Smooth muscle cell (in vitro differentiated cells): ENCODE results near the gene C17orf67. TPM values are rescaled to one million over a fixed set of nuclear protein-coding genes. Genes with fewer than 3 reads are reported as not detected.
"Not testable (repeated sequence)": the region's sequence is repeated elsewhere in the genome, so short reads cannot be mapped to it uniquely, and the experiment has no call there.

Experiments used
- DNase-seq: peaks from one replicate; lab custom pipeline; 2025; ENCODE audit not compliant: unreplicated experiment; lab: John Stamatoyannopoulos, UW
- H2AFZ ChIP-seq: fragments of 200-600 bp; sonication (generic); 2 replicates; pipeline ENCODE4 v1.6.0; 2016; ENCODE audit warnings: antibody characterized with exemption, low read depth, mild to moderate bottlenecking
- H3F3A ChIP-seq: fragments of 200-600 bp; sonication (generic); 2 replicates; pipeline ENCODE4 v1.6.0; 2017; ENCODE audit warnings: antibody characterized with exemption, low read depth
- H3K27ac ChIP-seq: fragments of 200-600 bp; sonication (generic); 2 replicates; pipeline ENCODE4 v1.5.1; 2016; ENCODE audit warnings: low read depth, mild to moderate bottlenecking
- H3K27me3 ChIP-seq: fragments of 200-600 bp; sonication (generic); 2 replicates; pipeline ENCODE4 v1.6.1; 2016; ENCODE audit warnings: low read depth, mild to moderate bottlenecking
- H3K36me3 ChIP-seq: fragments of 200-600 bp; sonication (generic); 2 replicates; pipeline ENCODE4 v1.5.1; 2016; ENCODE audit warnings: low read depth
- H3K4me1 ChIP-seq: fragments of 200-600 bp; sonication (generic); 2 replicates; pipeline ENCODE4 v1.5.1; 2016; ENCODE audit warnings: low read depth
- H3K4me2 ChIP-seq: fragments of 200-600 bp; sonication (generic); 2 replicates; pipeline ENCODE4 v1.6.0; 2016; ENCODE audit warnings: mild to moderate bottlenecking
- H3K4me3 ChIP-seq: fragments of 200-600 bp; sonication (generic); 2 replicates; pipeline ENCODE4 v1.5.1; 2016; ENCODE audit warnings: mild to moderate bottlenecking
- H3K79me2 ChIP-seq: fragments of 200-600 bp; sonication (generic); 2 replicates; pipeline ENCODE4 v1.6.0; 2016; ENCODE audit warnings: low read depth, mild to moderate bottlenecking
- H3K9ac ChIP-seq: fragments of 200-600 bp; sonication (generic); 2 replicates; pipeline ENCODE4 v1.6.0; 2016; ENCODE audit warnings: low read depth
- H3K9me3 ChIP-seq: fragments of 200-600 bp; sonication (generic); replicated peaks from 2 replicates; pipeline ENCODE4 v1.5.1; 2016; ENCODE audit warnings: low read depth
- H4K20me1 ChIP-seq: fragments of 200-600 bp; sonication (generic); 2 replicates; pipeline ENCODE4 v1.6.0; 2016; ENCODE audit warnings: low read depth
- WGBS: methylation state at CpG from one replicate; pipeline ENCODE4 v1.1.7; 2016; ENCODE audit warnings: low lambda C conversion rate; 5-methylcytosine and 5-hydroxymethylcytosine counted together
- polyA plus RNA-seq: library from polyadenylated mRNA; unstranded; fragments of >200 nt; fragmentation: Nextera tagmentation; extraction: Ambion mirVana; gene quantifications from 2 replicates; pipeline ENCODE4 v1.2.1, GENCODE V29; 2016
- total RNA-seq: library from RNA; depleted of rRNA; stranded (reverse); fragments of >200 nt; gene quantifications from 2 replicates; pipeline ENCODE4 v1.2.3, GENCODE V29; 2014
- TF ChIP-seq, protein P1 (sequence below): fragments of 200-600 bp; sonication (generic); IDR thresholded peaks from 2 replicates; pipeline ENCODE4 v1.5.1; 2017; ENCODE audit warnings: borderline replicate concordance, mild to moderate bottlenecking, antibody characterized with exemption; ENCODE audit not compliant: insufficient read depth, poor library complexity, severe bottlenecking

C17orf67 gene
- total and polyA plus RNA-seq, 2 experiments from 2014 or later, result 0.47 TPM; not detected in 1

DNA sequence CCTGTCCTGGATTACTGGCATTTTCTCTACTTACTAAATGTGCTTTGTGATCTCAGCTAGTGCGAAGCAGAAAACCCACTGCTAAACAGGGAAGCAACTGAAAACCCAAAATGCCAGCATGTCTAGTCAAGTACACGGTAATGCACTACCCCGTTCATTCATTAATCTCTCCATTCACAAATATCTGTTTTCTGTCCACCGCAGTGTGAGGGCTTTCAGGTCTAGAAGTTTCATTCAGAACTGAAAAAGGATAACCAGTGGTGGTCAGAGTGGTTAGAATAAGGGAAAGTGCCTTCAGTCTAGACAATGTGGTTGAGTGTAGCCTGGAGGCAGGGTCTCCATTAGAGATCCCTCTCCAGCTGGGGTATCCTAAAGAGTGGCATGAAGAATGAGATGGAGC is 68.3 kb downstream of the C17orf67 start:
- H3K36me3 ChIP-seq, result no peaks in the 10 kb centered on the region
- no peak overlapping the region for H3K9ac ChIP-seq
- no peak overlapping the region for H3K4me3 ChIP-seq
- TF ChIP-seq, protein P1, sequence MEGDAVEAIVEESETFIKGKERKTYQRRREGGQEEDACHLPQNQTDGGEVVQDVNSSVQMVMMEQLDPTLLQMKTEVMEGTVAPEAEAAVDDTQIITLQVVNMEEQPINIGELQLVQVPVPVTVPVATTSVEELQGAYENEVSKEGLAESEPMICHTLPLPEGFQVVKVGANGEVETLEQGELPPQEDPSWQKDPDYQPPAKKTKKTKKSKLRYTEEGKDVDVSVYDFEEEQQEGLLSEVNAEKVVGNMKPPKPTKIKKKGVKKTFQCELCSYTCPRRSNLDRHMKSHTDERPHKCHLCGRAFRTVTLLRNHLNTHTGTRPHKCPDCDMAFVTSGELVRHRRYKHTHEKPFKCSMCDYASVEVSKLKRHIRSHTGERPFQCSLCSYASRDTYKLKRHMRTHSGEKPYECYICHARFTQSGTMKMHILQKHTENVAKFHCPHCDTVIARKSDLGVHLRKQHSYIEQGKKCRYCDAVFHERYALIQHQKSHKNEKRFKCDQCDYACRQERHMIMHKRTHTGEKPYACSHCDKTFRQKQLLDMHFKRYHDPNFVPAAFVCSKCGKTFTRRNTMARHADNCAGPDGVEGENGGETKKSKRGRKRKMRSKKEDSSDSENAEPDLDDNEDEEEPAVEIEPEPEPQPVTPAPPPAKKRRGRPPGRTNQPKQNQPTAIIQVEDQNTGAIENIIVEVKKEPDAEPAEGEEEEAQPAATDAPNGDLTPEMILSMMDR, result no peak
- no peaks in the 10 kb centered on the region for H3K9me3 ChIP-seq
- H3F3A ChIP-seq, result no peaks in the 10 kb centered on the region
- H4K20me1 ChIP-seq, result no peaks in the 10 kb centered on the region
- H3K4me2 ChIP-seq, result no peak overlapping the region
- no peak overlapping the region for H2AFZ ChIP-seq
- peaks cover 8% of the 10 kb centered on the region for H3K27me3 ChIP-seq
- H3K4me1 ChIP-seq, result no peaks in the 10 kb centered on the region
- no peaks in the 10 kb centered on the region for H3K79me2 ChIP-seq
- WGBS, result 87% methylated on average over 4 of the region's 4 CpGs
- DNase-seq, result no peak
- H3K27ac ChIP-seq, result no peak overlapping the region

DNA sequence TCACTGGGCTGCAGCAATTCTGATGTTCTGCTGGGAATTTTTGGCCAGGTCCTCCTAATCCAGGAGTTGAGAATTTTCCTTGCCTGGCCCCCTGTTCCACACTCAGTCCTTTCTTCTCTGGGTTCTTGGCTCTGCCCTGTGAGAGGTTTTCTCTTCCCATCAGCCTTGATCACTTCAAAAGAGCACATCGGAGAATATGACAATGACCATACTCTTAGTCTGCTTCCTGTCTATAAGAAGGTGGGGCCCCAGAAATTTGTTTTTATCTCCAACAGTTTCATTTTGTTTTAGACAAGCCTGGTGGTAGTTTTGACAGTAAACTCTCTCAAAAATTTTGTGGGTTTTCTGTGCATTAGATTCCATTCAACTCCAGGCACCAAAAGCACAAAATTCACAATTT is 70.7 kb downstream of the C17orf67 start:
- Histone ChIP-seq H3K9ac (no peak overlapping the region), H3K27me3 (peaks cover 8% of the 10 kb centered on the region), H2AFZ (no peak overlapping the region), H3K36me3 (no peaks in the 10 kb centered on the region), H3F3A (no peaks in the 10 kb centered on the region), H3K4me2 (no peak overlapping the region), H3K4me3 (no peak overlapping the region), H3K27ac (no peak overlapping the region), H3K4me1 (no peaks in the 10 kb centered on the region), H3K79me2 (no peaks in the 10 kb centered on the region), H4K20me1 (no peaks in the 10 kb centered on the region), H3K9me3 (no peaks in the 10 kb centered on the region)
- TF ChIP-seq, protein P1, result no peak
- no peak for DNase-seq
- 86% methylated on average over 1 of the region's 1 CpG for WGBS

DNA sequence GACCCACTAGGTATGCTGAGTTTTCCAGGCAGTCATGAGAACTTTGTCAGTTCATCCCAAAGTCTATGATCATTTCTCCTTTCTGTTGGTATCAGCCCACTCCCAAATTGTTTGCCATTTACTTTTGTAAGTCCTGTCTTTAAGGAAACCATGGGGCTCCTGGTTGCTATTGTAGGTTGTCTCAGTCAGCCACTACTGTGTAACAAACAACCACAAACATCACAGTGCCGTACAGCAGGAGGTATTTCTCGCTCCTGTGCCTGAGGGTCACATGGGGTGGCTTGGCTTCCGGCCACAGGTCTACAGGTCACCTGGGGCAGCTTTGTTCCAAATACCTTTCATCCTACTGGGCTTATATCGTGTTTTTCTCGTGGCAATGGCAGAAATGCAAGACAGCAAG is 71.6 kb downstream of the C17orf67 start:
- H2AFZ ChIP-seq, result no peak overlapping the region
- peaks cover 8% of the 10 kb centered on the region for H3K27me3 ChIP-seq
- no peaks in the 10 kb centered on the region for H4K20me1 ChIP-seq
- no peaks in the 10 kb centered on the region for H3K79me2 ChIP-seq
- H3K4me3 ChIP-seq, result no peak overlapping the region
- WGBS, result 92% methylated on average over 5 of the region's 5 CpGs
- no peaks in the 10 kb centered on the region for H3F3A ChIP-seq
- no peaks in the 10 kb centered on the region for H3K4me1 ChIP-seq
- no peak overlapping the region for H3K9ac ChIP-seq
- H3K9me3 ChIP-seq, result no peaks in the 10 kb centered on the region
- TF ChIP-seq, protein P1, result no peak
- DNase-seq, result no peak
- no peak overlapping the region for H3K27ac ChIP-seq
- H3K4me2 ChIP-seq, result no peak overlapping the region
- no peaks in the 10 kb centered on the region for H3K36me3 ChIP-seq

DNA sequence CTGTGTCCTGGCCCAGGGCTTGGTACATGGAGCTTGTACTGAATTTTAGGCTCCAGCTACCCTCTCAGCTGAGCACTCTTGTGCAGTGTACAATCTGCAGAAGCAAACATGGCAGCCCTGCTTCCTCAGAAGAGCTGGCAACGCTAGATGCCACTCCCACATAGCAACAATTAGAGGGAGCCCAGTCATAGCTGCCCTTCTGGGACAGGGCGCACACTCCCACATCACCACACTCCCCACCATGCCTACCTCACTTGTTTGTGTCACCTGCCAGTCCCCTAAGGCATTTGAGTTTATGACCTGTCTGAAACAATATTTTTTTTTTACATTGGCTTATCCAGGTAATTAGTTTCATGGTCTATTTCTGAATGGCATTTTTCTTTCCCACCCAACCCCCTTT is 72.3 kb downstream of the C17orf67 start:
- Histone ChIP-seq H4K20me1 (no peaks in the 10 kb centered on the region), H2AFZ (no peak overlapping the region), H3K9ac (no peak overlapping the region), H3K4me1 (no peaks in the 10 kb centered on the region), H3K27ac (no peak overlapping the region), H3K4me2 (no peak overlapping the region), H3F3A (no peaks in the 10 kb centered on the region), H3K27me3 (peaks cover 8% of the 10 kb centered on the region), H3K9me3 (no peaks in the 10 kb centered on the region), H3K36me3 (no peaks in the 10 kb centered on the region), H3K4me3 (no peak overlapping the region), H3K79me2 (no peaks in the 10 kb centered on the region)
- 92% methylated on average over 2 of the region's 2 CpGs for WGBS
- TF ChIP-seq, protein P1, result no peak
- DNase-seq, result no peak

DNA sequence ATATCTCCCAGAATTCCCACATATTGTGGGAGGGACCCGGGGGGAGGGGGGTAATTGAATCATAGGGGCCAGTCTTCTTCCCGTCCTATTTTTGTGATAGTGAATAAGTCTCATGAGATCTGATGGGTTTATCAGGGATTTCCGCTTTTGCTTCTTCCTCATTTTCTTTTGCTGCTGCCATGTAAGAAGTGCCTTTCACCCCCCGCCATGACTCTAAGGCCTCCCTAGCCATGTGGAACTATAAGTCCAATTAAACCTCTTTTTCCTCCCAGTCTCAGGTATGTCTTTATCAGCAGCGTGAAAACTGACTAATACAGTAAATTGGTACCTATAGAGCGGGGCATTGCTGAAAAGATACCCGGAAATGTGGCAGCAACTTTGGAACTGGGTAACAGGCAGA is 76.1 kb downstream of the C17orf67 start:
- H3F3A ChIP-seq, H3K36me3 ChIP-seq, H3K27me3 ChIP-seq, H3K9ac ChIP-seq, H3K4me1 ChIP-seq, DNase-seq, H3K79me2 ChIP-seq, H3K4me3 ChIP-seq, H2AFZ ChIP-seq, H3K9me3 ChIP-seq, H3K27ac ChIP-seq, H4K20me1 ChIP-seq, H3K4me2 ChIP-seq: not testable (repeated sequence)
- 95% methylated on average over 7 of the region's 7 CpGs for WGBS
